NB4 (cell line): ENCODE data around the gene PCBP4.
A peak's percentile ranks its signal among the peaks of the same experiment; 100 is the strongest.

Source experiments
- DNase-seq: peaks from one replicate; pipeline ENCODE4 v3.0.0; 2010; ENCODE audit warnings: low read depth
- H3K4me3 ChIP-seq: one replicate; pipeline ENCODE4 v1.5.1; 2011; ENCODE audit warnings: mild to moderate bottlenecking, low read depth, low read length, moderate library complexity
- CTCF ChIP-seq: IDR thresholded peaks from one replicate; pipeline ENCODE4 v1.5.1; 2012; ENCODE audit warnings: low read depth, low read length
- MYC ChIP-seq: IDR thresholded peaks from 2 replicates; pipeline ENCODE4 v1.6.1; 2011; ENCODE audit warnings: low read depth, low read length
- POLR2A ChIP-seq: IDR thresholded peaks from 2 replicates; pipeline ENCODE4 v1.6.1; 2011; ENCODE audit warnings: mild to moderate bottlenecking; ENCODE audit not compliant: insufficient read length; ENCODE audit errors: extremely low read depth
- TF ChIP-seq, protein P1 (sequence below): IDR thresholded peaks from 2 replicates; pipeline ENCODE4 v1.6.1; 2011; ENCODE audit warnings: low read depth, low read length

PCBP4 gene

GRCh38 chr3:51943451-51944391 is 23.5 kb downstream of the PCBP4 start:
- TF ChIP-seq MYC = no peak
- TF ChIP-seq, protein P1, sequence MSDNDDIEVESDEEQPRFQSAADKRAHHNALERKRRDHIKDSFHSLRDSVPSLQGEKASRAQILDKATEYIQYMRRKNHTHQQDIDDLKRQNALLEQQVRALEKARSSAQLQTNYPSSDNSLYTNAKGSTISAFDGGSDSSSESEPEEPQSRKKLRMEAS = no peak
- TF ChIP-seq CTCF = no peak
- no peak for TF ChIP-seq POLR2A
- DNase-seq = no peak
- no peak overlapping the region for H3K4me3 ChIP-seq

- TF ChIP-seq CTCF (no peak), POLR2A (no peak), MYC (no peak)
- TF ChIP-seq, protein P1 = no peak
- peak overlapping the region; percentile 60 for H3K4me3 ChIP-seq
- DNase-seq = peak; percentile 58
Measured at GRCh38 chr3:51942603-51943450, 24.4 kb downstream of the PCBP4 start.

DNA sequence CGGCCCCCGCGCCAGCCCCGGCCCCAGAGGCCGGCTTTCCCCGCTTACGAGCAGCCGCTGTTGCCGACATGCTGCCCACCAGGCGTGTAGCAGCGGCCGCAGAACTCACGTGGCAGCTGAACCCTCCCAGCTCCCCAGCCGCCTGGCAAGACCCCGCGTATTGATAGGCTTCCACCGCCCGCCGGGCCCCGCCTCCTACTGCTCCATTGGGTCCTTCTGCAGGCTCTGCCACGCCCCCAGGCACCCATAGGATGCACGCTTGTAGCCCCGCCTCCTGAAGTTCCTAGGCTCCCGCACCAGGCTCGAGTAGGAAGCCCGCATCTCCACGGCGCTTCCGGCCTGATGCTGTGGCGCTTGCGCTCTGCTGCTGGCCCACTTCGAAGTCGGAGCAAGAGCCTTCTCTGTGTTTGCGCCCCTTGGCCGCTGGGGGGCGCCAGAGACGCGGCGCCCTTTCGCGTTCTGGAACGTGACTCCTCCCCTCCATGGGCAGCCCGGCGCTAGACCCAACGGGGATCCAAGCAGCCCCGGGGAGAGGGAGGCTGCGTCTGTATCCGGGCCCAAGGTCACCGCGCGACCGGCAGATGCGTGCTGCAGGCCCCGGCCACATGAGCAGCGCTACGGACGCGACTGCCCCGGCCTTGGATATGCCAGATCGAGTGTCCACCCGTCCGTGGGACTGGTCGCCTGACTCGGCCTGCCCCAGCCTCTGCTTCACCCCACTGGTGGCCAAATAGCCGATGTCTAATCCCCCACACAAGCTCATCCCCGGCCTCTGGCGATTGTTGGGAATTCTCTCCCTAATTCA is 25.3 kb downstream of the PCBP4 start, which contains the start of the genes PARP3 and RRP9:
TSS of gene PARP3 (plus strand) at position 566 of the 805 bp plus-strand sequence. CDS start 993 bp downstream, outside the sequence.
TSS of gene RRP9 (minus strand) at position 107 of the 805 bp plus-strand sequence. CDS start at position 70, 37 bp downstream.
- DNase-seq = peak; percentile 100
- H3K4me3 ChIP-seq = peak within 1 kb of the TSS; percentile 84
- TF ChIP-seq, protein P1 = peak; percentile 97
- peak; percentile 93 for TF ChIP-seq CTCF
- TF ChIP-seq MYC = peak; percentile 95
- peak; percentile 70 for TF ChIP-seq POLR2A

GRCh38 chr3:51941463-51941797 is 25.8 kb downstream of the PCBP4 start:
- no peak for TF ChIP-seq MYC
- TF ChIP-seq, protein P1 = no peak
- no peak for TF ChIP-seq CTCF
- no peak for DNase-seq
- peak overlapping the region; percentile 84 for H3K4me3 ChIP-seq

DNA sequence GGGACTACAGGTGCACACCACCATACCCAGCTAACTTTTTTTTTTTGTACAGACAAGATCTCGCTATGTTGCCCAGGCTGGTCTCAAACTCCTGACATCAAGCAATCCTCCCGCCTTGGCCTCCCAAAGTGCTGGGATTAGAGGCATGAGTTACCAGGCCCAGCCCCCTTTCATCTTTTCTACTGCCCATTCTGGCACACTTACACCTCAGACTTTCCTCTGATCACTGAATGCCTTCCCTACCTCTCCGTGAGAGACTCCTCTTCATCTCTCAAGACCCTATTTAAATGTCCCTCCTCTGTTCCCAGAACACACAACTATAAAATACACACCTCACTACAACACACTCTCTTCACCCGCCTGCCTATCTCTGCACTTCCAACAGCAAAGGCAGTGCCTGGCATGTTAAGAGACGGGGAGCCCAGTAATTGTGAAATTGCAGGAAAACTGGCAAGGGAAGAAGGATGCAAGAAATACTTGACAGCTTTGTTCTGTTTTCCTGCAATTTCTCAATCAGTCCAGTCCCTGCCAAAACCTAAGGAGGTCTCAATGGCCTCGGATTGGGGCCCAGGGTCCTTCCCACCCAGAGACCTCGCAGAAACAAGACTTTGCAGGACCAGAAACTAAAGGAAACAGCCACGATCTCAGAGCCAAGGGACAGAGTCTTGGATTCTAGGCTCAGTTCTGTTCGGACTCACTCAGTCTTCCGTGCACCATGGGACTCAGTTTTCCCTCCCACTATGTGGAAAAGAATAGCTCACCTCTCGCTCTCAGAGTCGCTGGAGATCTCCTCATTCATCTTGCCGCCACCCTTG is 26.4 kb downstream of the PCBP4 start:
- no peak for DNase-seq
- no peak for TF ChIP-seq CTCF
- TF ChIP-seq POLR2A = no peak
- TF ChIP-seq MYC = no peak
- TF ChIP-seq, protein P1 = no peak
- H3K4me3 ChIP-seq = peak overlapping the region; percentile 84
